MM.1S (cell line): ENCODE measurements around the gene MAD1L1.

Experiments used
- CTCF ChIP-seq: fragments of 300-600 bp; sonication (generic); IDR thresholded peaks from 2 replicates; pipeline ENCODE4 v1.5.1; 2016; ENCODE audit warnings: antibody characterized with exemption, low read length, mixed read lengths
- EZH2 ChIP-seq: fragments of 300-600 bp; sonication (generic); optimal IDR thresholded peaks from 2 replicates; pipeline ENCODE3; 2017; ENCODE audit warnings: low read depth, mild to moderate bottlenecking, antibody characterized with exemption, low read length, mixed read lengths
- EZH2phosphoT487 ChIP-seq: fragments of 300-600 bp; sonication (generic); IDR thresholded peaks from 2 replicates; pipeline ENCODE4 v1.6.1; 2018; ENCODE audit warnings: antibody characterized with exemption, low read length

- TF ChIP-seq CTCF, result no peak
- no peak for TF ChIP-seq EZH2
- no peak for TF ChIP-seq EZH2phosphoT487
Measured at GRCh38 chr7:1930381-1931065, 302.2 kb downstream of the MAD1L1 start.
